GM19467 (cell line): ENCODE measurements around the gene KCTD18.
A peak's percentile ranks its signal among the peaks of the same experiment; 100 is the strongest.

ENCODE experiments used
- ATAC-seq: cut with Tn5 transposase; IDR thresholded peaks from one replicate; pipeline ENCODE4 v1.9.1; 2021; ENCODE audit warnings: mild to moderate bottlenecking, moderate library complexity; ENCODE audit not compliant: unreplicated experiment

KCTD18 gene

DNA sequence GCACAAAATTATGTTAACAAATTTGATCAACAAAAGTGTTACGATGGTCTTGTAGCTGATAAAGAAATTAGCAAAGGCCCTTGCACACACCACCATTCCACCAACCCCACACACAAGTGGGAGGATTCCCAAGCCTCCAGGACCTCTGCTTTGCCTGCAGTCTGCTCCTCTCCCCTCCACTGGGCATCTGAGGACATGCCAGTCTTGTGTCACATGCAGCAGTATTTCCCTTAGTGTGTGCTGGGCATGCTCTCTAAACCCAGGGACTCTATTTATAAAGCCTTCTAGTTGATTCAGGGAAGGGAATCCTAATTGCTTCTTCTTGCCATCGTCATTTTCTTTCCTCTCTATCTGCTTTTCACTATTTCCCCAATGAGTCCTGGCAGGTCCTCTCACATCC is 53.3 kb downstream of the KCTD18 start:
- no peak for ATAC-seq

DNA sequence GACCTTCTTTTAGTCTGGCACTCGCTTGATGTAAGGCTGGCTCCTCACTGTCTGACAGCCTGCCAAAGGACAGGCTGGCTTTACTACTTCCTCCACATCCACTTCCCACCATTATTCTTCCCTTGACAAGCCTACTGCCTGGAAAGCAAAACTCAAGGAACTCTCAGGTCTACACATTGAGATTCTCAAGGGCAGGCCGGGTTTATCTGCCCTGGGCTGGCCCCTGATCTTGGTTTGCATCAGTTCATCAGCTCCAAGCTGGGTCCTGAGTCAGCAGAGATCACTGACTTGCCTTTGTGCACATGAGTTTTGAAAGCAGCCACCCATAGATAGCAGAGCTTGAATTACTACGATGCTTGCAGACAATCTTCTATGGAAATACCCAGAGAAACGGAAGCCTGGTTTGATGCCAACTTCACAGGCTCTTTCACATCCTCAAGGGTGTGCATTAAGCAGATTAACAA is 53.9 kb downstream of the KCTD18 start:
- no peak for ATAC-seq

DNA sequence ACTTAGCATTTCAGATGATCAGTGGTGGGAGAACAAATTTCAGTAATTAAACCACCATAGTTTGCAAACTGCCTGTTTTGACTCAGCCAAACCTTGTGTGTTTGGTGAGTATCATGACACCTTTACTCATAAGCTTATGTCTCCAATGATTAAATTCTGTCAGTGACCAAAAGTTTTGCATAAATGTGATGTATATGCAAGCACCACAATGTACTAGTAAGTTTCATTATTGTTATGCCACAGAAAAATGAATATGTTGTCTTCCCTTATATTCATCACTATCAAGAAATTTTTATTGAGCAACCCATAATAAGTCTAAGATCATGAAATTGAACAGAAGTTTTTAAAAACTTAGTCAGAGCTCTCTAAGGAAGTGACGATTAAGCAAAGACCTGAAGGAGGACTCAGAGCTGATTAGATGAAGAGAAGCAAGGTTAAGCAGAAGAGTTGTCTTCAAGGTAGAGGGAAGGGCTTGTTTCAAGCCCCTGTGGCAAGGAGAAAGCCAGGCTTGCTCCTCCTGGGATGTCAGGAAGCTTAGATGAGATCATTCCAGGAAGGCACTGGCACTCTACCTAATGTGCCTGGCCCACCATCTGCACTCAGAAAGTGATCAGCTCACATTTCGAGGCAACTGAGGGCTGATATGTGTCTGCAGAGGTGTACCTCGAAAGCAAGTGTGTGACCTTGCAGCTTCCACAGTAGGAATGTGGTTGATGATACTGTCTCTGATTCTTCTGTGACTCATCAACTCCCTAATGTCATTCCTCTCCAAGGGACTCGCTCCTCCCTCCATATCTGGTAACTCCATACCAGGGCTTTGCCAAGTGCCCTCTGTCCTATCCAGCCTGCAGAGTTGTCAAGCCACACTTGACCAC is 54.7 kb downstream of the KCTD18 start:
- ATAC-seq, result peak; percentile 84

DNA sequence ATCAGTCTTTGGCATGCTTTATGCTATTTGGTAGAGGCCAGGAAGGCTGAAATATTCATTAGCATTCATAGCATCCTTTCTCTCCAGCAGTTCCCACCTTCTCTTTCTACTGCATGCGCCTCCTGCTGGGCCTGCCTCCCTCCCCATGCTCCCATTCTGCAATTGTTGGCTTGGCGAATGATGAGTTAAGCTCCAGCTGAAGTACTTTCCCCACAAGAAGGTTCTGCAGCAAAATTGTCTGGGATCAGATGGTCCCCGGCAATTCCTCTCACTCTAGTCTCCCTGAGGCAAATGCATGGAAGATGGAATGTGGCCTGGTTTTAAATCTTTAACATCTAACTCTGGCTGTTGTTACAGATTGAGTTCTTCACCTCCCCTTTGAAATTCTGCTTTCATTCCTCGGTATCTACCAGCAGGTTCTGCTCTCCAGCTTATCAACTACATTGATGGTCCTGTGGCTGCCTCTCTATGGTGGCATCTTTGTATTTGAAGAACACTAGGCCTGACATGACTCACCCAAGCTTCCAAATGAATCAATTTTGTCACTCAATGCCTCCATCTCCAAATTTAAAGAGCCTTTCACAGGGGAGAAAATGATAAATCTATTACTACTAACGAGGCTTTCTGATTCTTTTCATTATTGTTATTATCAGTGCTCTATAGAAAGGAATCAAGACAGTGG is 55.9 kb downstream of the KCTD18 start:
- no peak for ATAC-seq

DNA sequence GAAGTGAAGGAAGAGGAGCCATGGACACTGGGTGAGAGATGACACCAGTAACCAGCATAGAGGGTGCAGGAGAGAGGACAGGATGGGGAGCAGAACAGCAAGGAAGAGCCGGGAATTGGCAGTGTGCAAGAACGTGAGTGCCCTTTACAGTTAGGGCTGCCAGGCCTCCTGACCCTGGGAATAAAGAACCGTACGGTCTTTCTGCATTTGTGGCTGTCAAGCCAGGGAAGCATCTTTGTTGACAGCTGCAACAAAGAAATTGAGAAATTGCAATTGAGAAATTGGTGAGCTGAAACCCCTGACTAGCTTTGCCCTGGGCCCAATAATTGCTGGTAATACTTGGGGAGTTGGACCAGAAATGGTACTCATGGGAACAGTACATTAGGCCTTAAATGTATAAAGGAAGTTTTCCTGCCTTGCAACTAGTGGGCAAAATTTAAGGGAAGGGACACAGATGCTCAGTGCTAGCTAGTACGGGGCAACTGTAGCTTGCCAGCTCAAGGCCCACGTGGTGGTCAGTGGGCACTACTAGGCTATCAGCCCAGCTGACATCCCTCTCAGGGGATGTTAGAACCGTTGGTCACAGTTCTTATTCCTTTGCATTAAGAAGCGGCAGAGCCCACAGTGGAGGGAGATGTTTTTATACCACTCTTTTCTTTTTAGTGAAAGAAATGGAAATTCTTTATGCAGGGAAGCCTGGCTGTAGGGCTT is 56.6 kb downstream of the KCTD18 start:
- ATAC-seq, result no peak

DNA sequence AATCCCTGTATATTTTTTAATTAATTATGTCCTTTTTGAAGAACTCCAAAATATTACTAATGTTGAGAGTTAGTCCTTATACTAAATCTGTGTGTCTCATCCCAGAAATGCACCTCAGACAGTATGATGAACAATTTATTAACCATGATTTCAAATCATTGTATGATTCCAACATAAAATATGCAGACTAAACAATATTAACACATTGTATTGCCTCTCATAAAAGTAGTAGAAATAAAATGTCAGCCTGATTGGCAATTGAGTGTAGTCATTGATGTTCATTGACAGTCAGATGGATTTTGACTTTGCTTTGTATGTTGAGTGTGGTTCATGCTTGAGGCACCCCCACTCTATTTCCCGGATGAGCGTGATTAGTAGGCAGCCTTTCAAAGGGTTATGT is 57.5 kb downstream of the KCTD18 start:
- ATAC-seq, result no peak

DNA sequence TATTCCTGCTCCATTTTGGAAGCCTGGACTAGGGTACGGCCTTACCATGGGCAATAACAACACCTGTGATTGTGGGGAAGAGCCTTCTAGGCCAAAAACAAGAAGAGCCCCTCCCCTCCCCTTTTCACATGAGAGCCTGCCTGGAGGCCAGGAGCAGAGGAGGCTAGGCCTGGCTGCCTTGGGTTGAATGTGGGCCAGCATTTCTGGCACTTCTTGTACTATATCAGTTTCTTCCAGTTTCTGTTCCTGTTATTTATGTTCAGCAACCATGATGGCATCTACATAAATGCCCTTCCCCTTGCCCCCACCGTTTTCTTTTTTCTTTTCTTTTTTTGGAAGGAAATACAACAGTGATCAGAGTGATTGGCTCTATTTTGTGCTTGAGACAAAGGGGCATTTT is 58.4 kb downstream of the KCTD18 start:
- no peak for ATAC-seq

DNA sequence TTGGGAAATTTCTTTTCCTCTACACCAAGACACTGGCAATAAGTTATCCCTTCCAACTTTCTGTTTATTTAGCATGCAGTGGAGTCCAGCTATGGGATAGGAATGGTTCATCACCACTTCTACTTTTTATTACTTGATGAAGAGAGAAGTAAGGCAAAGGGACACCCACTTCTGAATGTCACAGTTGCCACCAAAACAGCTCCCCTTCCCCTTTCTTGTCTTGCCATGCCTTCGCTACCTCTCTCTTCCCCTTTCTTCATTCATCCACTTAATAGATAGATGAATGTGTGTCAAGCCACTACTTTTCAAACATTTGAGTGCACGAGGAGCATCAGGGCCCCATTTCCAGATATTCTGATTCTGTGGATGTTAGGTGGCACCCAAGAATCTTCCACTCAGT is 59.6 kb downstream of the KCTD18 start:
- no peak for ATAC-seq

DNA sequence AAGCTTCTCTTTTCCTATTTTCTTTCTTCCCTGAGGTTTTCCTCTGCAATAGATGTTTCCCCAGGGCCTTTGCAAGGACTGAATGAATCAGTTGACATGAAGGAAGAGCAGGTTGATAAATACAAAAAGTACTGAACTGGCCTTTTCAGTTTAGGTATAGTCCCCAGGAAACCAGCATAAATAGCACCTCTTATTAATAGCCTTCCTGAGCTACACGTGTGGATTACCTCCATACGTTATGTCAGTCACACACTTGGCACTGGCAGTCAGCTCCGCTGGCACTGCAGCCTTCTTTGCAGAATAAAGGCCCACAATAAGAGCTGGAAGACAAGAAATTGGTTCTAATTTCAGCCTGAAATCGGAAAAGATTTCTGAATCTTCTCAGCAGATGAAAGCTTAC is 60.7 kb downstream of the KCTD18 start:
- ATAC-seq, result no peak

DNA sequence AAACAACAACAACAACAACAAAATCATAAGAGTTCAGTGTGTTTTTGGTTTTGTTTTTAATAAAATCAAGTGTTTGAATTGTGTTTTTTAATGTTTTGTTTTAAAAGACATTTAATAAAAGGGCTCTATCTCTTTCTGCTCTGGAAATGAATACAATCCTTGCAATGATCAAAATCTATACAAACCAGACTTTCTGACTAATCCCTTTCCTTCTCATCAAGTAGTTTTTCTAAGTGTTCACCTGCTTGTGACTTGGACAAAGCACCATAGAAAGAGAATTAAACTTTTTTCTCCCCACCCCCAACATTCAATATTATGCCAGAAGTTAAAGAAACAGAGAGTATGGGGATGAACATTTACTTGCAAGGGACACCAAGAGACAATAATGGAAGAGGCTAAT is 61.4 kb downstream of the KCTD18 start:
- no peak for ATAC-seq

DNA sequence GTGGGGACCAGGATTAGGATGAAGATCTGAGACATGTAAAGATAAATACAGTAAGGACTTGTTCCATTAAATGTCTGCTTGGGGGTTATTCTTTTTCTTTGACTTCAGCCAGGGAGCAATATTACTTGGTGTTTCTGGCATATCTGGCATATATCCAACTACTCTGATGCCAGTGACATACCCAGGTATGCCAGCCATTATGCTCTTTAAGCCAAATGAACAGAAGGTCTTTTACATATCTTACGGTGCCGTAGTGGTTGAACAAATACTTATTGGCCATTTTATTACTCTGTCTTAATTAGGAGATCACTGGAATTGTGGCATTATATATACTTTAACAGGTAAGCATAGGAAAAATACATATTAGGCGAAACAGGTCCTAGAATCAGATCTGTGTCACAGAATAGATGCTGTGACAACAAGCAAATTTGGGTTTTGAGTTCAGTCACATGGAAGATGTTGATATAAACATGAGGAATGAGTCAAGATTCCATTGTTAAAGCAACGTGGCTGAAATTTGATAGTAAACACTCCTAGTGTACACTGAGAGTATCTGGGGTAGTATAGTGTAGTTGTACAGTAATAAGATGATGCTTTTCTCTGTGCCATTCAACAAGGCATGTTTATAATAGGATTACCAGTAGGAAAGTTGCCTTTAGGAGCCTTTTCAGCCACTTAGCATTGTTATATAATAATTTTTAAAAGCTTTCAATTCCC is 62.6 kb downstream of the KCTD18 start:
- ATAC-seq, result no peak

DNA sequence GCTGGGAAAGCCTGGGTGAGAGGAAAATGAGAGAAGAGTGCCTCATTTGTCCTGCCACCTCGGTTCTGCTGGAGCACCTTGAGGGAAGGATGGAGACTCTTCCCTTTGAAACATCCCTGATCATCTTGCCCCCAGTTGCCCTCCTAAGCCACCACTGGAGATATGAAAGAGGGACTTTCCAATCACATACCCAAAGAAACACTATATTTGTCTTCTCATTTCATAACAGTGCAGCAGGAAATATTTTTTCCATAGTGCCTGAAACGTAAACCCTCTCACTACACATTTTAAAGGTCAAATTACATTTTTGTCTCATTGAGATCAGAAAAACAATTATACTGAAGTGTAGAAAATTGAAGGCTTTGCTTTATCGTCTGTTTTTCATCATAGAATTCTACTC is 63.3 kb downstream of the KCTD18 start:
- no peak for ATAC-seq

DNA sequence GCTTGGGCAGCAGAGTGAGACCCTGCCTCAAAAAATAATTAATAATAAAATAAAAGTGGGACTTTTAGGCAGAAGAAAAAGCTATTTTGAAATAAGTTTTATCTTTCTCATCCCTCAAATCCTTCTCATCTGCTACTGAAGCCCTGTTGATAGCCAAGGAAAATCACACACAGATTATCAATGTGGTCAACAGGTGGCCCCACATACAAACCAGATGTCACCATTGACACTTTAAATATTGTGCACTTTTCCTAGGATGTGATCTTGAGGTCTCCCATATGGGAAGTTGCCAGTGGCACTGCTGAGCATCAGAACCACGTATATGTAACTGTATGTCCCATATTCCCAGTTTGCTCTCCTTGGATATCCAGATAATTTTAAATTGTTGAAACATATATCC is 64.6 kb downstream of the KCTD18 start:
- no peak for ATAC-seq

DNA sequence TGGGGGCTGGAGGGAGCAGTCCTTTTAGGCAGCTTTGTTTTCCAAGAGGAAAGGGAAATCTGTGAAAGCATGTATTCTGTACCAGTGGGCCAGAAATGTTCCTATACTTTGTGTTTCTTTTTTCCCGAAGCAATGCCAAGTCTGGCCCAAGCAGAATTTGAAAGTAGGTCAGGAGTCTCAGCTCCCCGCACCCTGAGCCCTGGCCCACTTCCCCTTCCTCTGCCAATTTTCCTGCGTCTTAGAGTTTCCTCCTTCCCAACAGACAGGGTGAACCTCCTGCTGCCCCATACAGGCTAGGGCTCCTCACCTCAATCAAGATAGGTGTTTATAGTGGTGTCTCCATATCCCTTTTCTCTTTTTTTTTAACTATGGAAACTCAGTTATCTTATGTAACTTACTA is 65.3 kb downstream of the KCTD18 start:
- no peak for ATAC-seq

DNA sequence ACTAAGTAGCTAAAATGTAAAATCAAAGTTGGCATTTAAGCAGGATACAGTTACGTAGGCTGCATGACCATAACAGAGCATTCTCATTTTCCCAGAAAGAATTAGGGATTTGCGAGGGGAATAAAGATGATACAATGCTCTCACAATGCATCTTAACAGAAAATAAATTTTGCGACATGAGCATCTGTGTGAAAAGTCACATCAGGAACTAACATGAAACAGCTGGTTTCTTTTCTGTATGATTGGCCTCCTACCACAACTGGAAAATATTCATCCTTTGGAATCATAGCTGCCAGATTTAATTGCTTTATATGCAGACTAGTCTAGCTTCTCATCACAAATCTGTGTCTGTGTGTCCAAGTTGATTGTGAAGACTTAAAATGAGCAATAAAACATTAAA is 66.0 kb downstream of the KCTD18 start:
- ATAC-seq, result no peak

DNA sequence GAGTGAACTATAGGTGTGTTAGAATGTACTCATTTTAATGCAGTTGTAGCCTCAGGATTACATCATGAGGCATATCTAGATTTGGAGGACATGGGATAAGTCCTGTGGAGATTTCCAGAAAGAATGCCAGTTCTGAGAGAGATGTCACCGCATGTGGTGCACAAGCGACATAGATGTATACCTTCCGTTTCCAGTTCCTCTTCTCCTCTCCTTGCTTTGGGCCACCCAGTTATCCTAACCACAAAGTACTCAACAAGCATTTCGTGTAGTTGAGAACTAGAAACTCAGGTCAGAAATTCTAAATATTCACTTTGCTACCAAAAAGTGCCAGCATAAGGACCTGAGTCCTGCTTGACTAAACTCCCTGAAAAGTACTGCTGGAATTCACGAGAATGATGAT is 66.5 kb downstream of the KCTD18 start:
- ATAC-seq, result no peak

DNA sequence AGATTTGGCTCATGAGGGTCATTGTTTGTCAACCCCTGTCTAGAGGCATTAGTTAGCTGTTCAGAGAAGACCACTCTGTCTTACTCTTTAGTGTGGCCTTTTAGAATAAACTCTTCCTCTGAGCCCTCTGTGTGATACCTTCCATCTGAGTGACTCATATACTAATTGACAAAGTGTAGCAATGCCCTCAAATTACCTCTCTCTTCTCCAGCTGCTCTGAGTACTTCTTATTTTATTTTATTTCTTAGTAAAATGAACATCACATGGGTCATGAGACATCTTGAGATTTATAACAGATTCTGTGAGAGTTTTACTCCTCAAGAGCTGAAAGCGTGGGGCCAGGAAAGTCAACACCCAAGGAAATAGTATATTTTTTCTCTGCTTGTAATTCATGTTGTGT is 67.4 kb downstream of the KCTD18 start:
- ATAC-seq, result no peak

DNA sequence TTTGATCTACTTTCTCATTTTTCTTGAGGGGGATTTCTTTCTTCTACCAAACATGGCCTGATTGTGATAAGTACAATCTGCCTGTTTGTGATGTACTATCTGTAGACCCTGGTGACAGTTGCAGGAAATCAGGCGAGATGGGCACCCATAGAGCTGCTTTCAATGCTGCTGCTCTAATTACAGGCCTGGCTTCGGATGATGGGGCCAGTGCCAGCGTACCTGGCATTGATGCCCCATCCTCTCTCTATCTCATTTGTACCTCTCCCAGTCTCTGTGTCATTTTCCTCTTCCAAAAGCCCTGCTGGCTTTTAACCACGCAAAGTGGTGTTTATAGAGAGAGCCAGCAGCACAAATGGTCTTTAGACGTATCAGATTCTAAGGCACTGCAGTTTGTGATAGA is 69.9 kb downstream of the KCTD18 start:
- ATAC-seq, result no peak
